Neuronal stem cell (in vitro differentiated cells): ENCODE data around the gene ISX.

ENCODE experiments used
- DNase-seq: peaks from one replicate; pipeline ENCODE4 v3.0.0-alpha.2; 2013; ENCODE audit warnings: low spot score
- H2AFZ ChIP-seq: one replicate; pipeline ENCODE4 v1.6.1; 2013; ENCODE audit warnings: mild to moderate bottlenecking, low read length, inconsistent platforms
- H2AK5ac ChIP-seq: 2 replicates; pipeline ENCODE4 v1.6.1; 2013; ENCODE audit warnings: low read depth, mild to moderate bottlenecking, inconsistent platforms, low read length, moderate library complexity, mixed read lengths
- H2BK120ac ChIP-seq: 2 replicates; pipeline ENCODE4 v1.6.1; 2013; ENCODE audit warnings: low read depth, mild to moderate bottlenecking, inconsistent platforms, low read length, moderate library complexity, mixed read lengths
- H2BK12ac ChIP-seq: one replicate; pipeline ENCODE4 v1.6.1; 2013; ENCODE audit warnings: low read length, inconsistent platforms
- H2BK15ac ChIP-seq: 2 replicates; pipeline ENCODE4 v1.6.1; 2013; ENCODE audit warnings: mild to moderate bottlenecking, low read length, inconsistent platforms, mixed read lengths
- H2BK5ac ChIP-seq: one replicate; pipeline ENCODE4 v1.6.1; 2013; ENCODE audit warnings: inconsistent platforms, mild to moderate bottlenecking, low read length, moderate library complexity
- H3K14ac ChIP-seq: one replicate; pipeline ENCODE4 v1.6.1; 2013; ENCODE audit warnings: low read length, inconsistent platforms
- H3K18ac ChIP-seq: 2 replicates; pipeline ENCODE4 v1.6.1; 2013; ENCODE audit warnings: low read length, inconsistent platforms
- H3K23ac ChIP-seq: 2 replicates; pipeline ENCODE4 v1.6.1; 2013; ENCODE audit warnings: low read depth, mild to moderate bottlenecking, mixed read lengths, low read length, inconsistent platforms; ENCODE audit not compliant: poor library complexity
- H3K27ac ChIP-seq: replicated peaks from 3 replicates; pipeline ENCODE4 v1.5.1; 2013; ENCODE audit warnings: low read length, inconsistent platforms
- H3K27me3 ChIP-seq, 3 experiments: 2 replicates each; pipeline ENCODE4 v1.6.1; 2013; ENCODE audit warnings: low read length in 3 of 3, mild to moderate bottlenecking in 2 of 3, inconsistent platforms in 1 of 3, low read depth in 1 of 3, mixed read lengths in 1 of 3, moderate library complexity in 1 of 3; ENCODE audit not compliant: control insufficient read depth in 3 of 3, insufficient read depth in 3 of 3
- H3K36me3 ChIP-seq, 2 donors: replicated peaks in 1 of 2; 2 replicates each; pipeline ENCODE4 v1.6.1; 2013; ENCODE audit warnings: low read length in 2 of 2; ENCODE audit not compliant: control insufficient read depth in 2 of 2, insufficient read depth in 2 of 2
- H3K4ac ChIP-seq: 2 replicates; pipeline ENCODE4 v1.6.1; 2013; ENCODE audit warnings: inconsistent platforms, mild to moderate bottlenecking, low read length, moderate library complexity
- H3K4me1 ChIP-seq, 2 donors: 1 replicate in 1 of 2; 2 replicates in 1 of 2; pipeline ENCODE4 v1.6.1; 2013; ENCODE audit warnings: low read length in 2 of 2, low read depth in 1 of 2; ENCODE audit not compliant: control insufficient read depth in 2 of 2, insufficient read depth in 1 of 2
- H3K4me2 ChIP-seq: one replicate; pipeline ENCODE4 v1.6.1; 2013; ENCODE audit warnings: mild to moderate bottlenecking, low read length, inconsistent platforms; ENCODE audit not compliant: insufficient read depth, poor library complexity, severe bottlenecking
- H3K4me3 ChIP-seq, 2 donors: 2 replicates each; pipeline ENCODE4 v1.5.1; 2013; ENCODE audit warnings: low read length in 2 of 2, mild to moderate bottlenecking in 2 of 2, inconsistent platforms in 1 of 2, moderate library complexity in 1 of 2
- H3K79me1 ChIP-seq: one replicate; pipeline ENCODE4 v1.6.1; 2013; ENCODE audit warnings: low read depth, mild to moderate bottlenecking, inconsistent platforms, low read length, moderate library complexity
- H3K9ac ChIP-seq: one replicate; pipeline ENCODE4 v1.6.1; 2013; ENCODE audit warnings: mild to moderate bottlenecking, low read depth, low read length, inconsistent platforms; ENCODE audit not compliant: poor library complexity
- H3K9me3 ChIP-seq, 2 donors: replicated peaks in 1 of 2; 2 replicates each; pipeline versions ENCODE3 to v1.6.1; 2013; ENCODE audit warnings: low read length in 2 of 2, mild to moderate bottlenecking in 2 of 2, inconsistent platforms in 1 of 2, low read depth in 1 of 2, mixed read lengths in 1 of 2, moderate library complexity in 1 of 2; ENCODE audit not compliant: control insufficient read depth in 2 of 2, insufficient read depth in 1 of 2
- H4K8ac ChIP-seq: one replicate; pipeline ENCODE4 v1.6.1; 2013; ENCODE audit warnings: low read depth, mild to moderate bottlenecking, inconsistent platforms, low read length, moderate library complexity
- H4K91ac ChIP-seq: one replicate; pipeline ENCODE4 v1.6.1; 2013; ENCODE audit warnings: low read length, low read depth, mild to moderate bottlenecking, inconsistent platforms; ENCODE audit not compliant: poor library complexity
- WGBS, 2 donors: extraction: QIAGEN DNeasy Blood & Tissue Kit; methylation state at CpG; one replicate each; pipeline ENCODE4 v1.1.7; 2013; ENCODE audit warnings: missing lambda C conversion rate in 2 of 2, mixed read lengths in 1 of 2; ENCODE audit not compliant: insufficient read length in 2 of 2, insufficient replicate concordance in 1 of 2; ENCODE audit errors: extremely low coverage in 2 of 2; 5-methylcytosine and 5-hydroxymethylcytosine counted together

Gene ISX

GRCh38 chr22:35056486-35056885, 9.5 kb upstream of the ISX start:
- Histone ChIP-seq H3K18ac (no peak overlapping the region), H3K27me3 (no peaks in the 10 kb centered on the region), H2BK120ac (no peak overlapping the region), H3K4me2 (no peak overlapping the region), H2BK15ac (no peak overlapping the region), H4K91ac (no peak overlapping the region), H2AK5ac (no peak overlapping the region), H3K27ac (no peak overlapping the region), H3K9ac (no peak overlapping the region), H3K14ac (no peak overlapping the region), H2BK5ac (no peak overlapping the region), H3K79me1 (no peaks in the 10 kb centered on the region), H3K23ac (no peak overlapping the region), H3K36me3 (no peaks in the 10 kb centered on the region), H3K4me1 (no peaks in the 10 kb centered on the region), H2BK12ac (no peak overlapping the region), H4K8ac (no peak overlapping the region), H3K4me3 (no peak overlapping the region), H2AFZ (no peak overlapping the region), H3K4ac (no peak overlapping the region), H3K9me3 (peaks cover 0 to 2% of the 10 kb centered on the region in 2 donors)
- DNase-seq, result no peak

- Histone ChIP-seq H3K27me3 (no peaks in the 10 kb centered on the region), H3K9ac (peak overlapping the region; percentile 26), H2AFZ (no peak overlapping the region), H3K79me1 (no peaks in the 10 kb centered on the region), H3K4me3 (no peak overlapping the region), H2BK120ac (no peak overlapping the region), H3K4ac (no peak overlapping the region), H3K36me3 (no peaks in the 10 kb centered on the region), H2BK12ac (no peak overlapping the region), H3K18ac (no peak overlapping the region), H3K4me2 (no peak overlapping the region), H2BK5ac (no peak overlapping the region), H3K9me3 (peaks cover 0 to 2% of the 10 kb centered on the region in 2 donors), H3K14ac (no peak overlapping the region), H3K4me1 (no peaks in the 10 kb centered on the region), H3K23ac (no peak overlapping the region), H4K91ac (no peak overlapping the region), H2AK5ac (no peak overlapping the region), H2BK15ac (no peak overlapping the region), H3K27ac (no peak overlapping the region), H4K8ac (no peak overlapping the region)
- no CpG with 5 or more reads among the region's 1 CpG for WGBS, 2 donors
- no peak for DNase-seq
Measured at GRCh38 chr22:35057155-35057554, 8.8 kb upstream of the ISX start.

- Histone ChIP-seq H4K91ac (no peak overlapping the region), H3K18ac (no peak overlapping the region), H3K4me2 (no peak overlapping the region), H3K9me3 (peaks cover 0 to 2% of the 10 kb centered on the region in 2 donors), H3K9ac (no peak overlapping the region), H2BK12ac (no peak overlapping the region), H3K4me3 (no peak overlapping the region), H3K4me1 (no peaks in the 10 kb centered on the region), H2BK120ac (no peak overlapping the region), H3K27me3 (no peaks in the 10 kb centered on the region), H2AK5ac (no peak overlapping the region), H2AFZ (no peak overlapping the region), H3K4ac (no peak overlapping the region), H4K8ac (no peak overlapping the region), H3K27ac (no peak overlapping the region), H3K79me1 (no peaks in the 10 kb centered on the region), H3K36me3 (no peaks in the 10 kb centered on the region), H3K23ac (no peak overlapping the region), H2BK15ac (no peak overlapping the region), H2BK5ac (no peak overlapping the region), H3K14ac (no peak overlapping the region)
- WGBS, 2 donors, result no CpG with 5 or more reads among the region's 3 CpGs
- DNase-seq, result no peak
Measured at GRCh38 chr22:35059632-35060031, 6.3 kb upstream of the ISX start.

GRCh38 chr22:35064664-35065063, 1.3 kb upstream of the ISX start:
- Histone ChIP-seq H3K18ac (no peak overlapping the region), H2BK15ac (no peak overlapping the region), H4K91ac (no peak overlapping the region), H3K4me2 (no peak overlapping the region), H3K23ac (no peak overlapping the region), H3K9ac (no peak overlapping the region), H4K8ac (no peak overlapping the region), H2AK5ac (no peak overlapping the region), H2AFZ (no peak overlapping the region), H3K9me3 (no peaks in the 10 kb centered on the region), H3K4me3 (no peak overlapping the region), H3K4ac (no peak overlapping the region), H2BK12ac (no peak overlapping the region), H3K27me3 (peaks cover 0 to 3% (median 0%) of the 10 kb centered on the region in 3 experiments), H3K36me3 (no peaks in the 10 kb centered on the region), H2BK120ac (no peak overlapping the region), H2BK5ac (no peak overlapping the region), H3K4me1 (peaks cover 0 to 2% of the 10 kb centered on the region in 2 donors), H3K27ac (no peak overlapping the region), H3K14ac (no peak overlapping the region), H3K79me1 (no peaks in the 10 kb centered on the region)
- WGBS, 2 donors, result no CpG with 5 or more reads among the region's 1 CpG
- DNase-seq, result no peak
